Activated CD8-positive, alpha-beta memory T cell treated with anti-CD3 and anti-CD28 coated beads for 36 hours (primary cell): ENCODE data around the gene TEX2. TPM values are rescaled to one million over a fixed set of nuclear protein-coding genes. Genes with fewer than 3 reads are reported as not detected.

Source experiments
- CTCF ChIA-PET: fragments of 350-600 bp; sonication (Branson Sonifier 250); formaldehyde crosslinking; loops from one replicate; lab custom pipeline; 2021; ENCODE audit warnings: antibody characterized with exemption; lab: Charles Lee
- POLR2A ChIA-PET: fragments of 350-600 bp; sonication (Branson Sonifier 250); formaldehyde crosslinking; loops from one replicate; lab custom pipeline; 2021; ENCODE audit warnings: antibody characterized with exemption; lab: Charles Lee
- total RNA-seq, 2 experiments: library from RNA; stranded (reverse); gene quantifications; one replicate each; pipeline ENCODE4 v1.2.3, GENCODE V29; 2021

TEX2 gene
- total RNA-seq, 2 experiments from 2014 or later = 22.6 to 23.9 TPM

DNA sequence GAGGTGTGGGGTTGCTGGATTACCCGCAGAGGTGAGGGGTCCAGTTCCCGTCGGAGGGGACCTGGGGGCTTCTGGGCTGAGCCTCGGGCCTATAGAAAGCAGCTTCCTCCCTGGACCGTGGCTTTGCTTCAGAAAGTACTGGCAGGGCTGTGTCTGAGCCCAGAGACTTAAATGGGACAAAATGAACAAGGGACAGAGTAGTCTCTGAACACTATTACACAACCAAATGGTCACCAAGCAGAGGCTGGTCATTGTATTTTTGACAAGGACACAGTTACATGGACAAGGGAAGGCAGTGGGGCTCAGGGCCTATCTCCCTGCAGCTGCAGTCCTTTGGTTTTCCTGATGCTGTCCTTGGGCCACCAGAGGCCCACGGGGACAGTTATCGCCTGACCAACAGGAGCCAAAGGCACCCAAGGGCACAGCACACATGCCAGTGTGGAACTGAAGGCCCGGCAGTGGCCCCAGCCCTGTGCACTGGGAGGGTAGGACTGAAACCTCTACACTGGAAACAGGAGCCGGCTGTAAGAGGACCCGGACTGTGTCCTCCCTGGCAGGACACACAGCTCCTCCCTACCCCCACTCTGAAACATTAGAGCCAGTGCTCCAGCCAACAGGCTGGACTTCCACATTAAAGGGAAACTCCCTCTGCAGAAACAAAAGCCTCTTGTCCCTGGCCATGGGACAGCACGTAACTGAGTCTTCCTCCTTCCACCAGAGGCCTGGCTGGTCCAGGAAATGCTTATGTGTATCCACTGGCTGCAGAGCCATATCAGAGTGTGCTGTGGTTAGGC, 107.1 kb downstream of the TEX2 start:
- ChIA-PET CTCF (no interaction called here), POLR2A (no interaction called here)

DNA sequence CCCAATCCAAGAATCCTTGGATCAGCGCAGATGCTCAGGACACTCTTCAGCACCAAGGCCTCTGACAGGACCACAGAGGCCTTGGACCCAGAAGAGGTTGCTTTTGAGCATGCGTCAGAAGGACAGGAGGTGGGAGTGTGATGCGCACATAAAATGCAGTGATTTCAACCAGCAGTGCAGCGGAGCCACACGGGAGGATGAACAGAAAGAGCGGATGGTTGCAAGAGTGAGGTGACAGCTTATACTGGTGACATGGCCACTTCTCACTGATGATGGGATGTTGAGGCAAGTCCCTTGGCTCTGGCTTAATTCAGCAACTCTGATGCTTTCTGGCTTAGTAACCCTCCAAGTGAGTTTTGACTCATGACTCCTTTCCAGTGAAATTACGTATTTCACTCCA, 107.9 kb downstream of the TEX2 start:
- POLR2A ChIA-PET = interaction anchor here (0.6 kb wide), 2 partner anchors 10 to 128 kb away, joined by 5 to 11 read pairs; no protein-coding TSS in a partner anchor

DNA sequence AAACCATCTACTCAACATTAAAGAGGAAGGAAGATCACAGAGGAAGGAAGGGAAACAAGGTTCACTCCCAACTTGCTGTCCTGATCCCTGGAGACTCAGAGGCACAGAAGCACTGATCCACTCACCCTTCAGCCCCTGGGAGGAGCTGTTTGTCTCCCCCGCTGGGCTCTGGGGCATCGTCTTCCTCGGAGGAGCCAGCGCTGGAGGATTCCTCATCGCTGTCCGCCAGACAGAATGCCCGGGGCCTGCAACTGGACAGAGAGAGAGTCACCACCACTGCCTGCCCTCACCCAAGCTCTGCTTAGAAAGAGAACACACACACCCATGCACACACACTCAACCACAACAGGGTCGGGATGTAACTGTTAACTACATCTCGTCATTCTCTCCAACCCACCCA, 108.3 kb downstream of the TEX2 start:
- ChIA-PET CTCF (no interaction called here), POLR2A (interaction anchor here (0.6 kb wide), 2 partner anchors 9 to 127 kb away, joined by 5 to 11 read pairs; no protein-coding TSS in a partner anchor)

More for the DNA sequence above, 107.9 kb downstream of the TEX2 start:
- CTCF ChIA-PET = no interaction called here

DNA sequence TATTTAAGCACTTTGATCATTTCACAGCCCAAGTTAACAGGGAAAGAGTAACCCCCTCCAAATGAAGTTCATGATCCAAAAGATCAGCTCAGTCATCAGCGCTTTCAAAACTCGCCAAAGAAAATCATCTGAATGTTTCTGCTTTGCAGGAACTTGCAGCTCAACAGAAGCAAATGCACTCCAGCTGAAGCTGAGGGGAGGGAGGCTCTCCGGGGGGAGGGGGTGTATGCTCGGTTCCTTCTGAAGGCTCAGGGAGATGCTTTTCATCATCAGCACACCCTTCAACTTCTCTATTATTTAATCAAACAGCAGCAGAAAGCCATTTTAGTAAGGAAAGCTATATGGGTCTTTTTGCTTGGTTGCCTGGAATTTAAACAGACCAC, 108.8 kb downstream of the TEX2 start:
- POLR2A ChIA-PET = interaction anchor here (0.6 kb wide), 1 partner anchor 127 kb away, joined by 11 read pairs; no protein-coding TSS in a partner anchor
- CTCF ChIA-PET = interaction anchor here (2.0 kb wide), 1 partner anchor 21 kb away, joined by 5 read pairs; no protein-coding TSS in a partner anchor

DNA sequence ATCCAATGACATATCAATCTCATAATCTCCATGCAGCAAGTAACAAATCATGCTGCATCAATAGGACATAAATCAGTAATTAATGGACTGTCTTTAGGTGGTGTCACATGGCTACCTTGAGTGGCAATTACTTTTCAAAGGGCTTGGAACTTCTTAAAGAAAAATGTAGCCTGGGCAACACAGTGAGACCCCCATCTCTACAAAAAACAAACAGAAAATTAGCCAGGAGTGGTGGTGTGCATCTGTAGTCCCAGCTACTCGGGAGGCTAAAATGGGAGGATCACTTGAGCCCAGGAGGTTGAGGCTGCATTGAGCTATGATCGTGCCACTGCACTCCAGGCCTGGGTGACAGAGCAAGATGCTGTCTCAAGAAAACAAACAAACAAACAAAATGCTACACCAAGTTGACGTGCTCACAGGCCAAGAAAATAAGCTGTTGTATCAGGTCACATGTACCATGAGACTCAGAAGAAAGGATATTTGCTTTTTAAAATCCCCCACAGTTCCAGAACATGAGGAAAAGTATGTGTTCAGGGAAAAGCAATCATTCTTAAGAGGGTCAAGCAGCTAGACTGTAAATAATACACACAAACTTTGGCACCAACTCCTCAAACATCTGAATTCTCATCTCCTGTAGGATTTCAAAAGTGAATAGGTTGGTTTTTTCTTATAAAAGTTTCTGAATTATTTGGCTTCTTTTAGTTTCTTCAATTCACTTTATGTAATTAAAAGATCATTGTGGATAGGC, 109.3 kb downstream of the TEX2 start:
- ChIA-PET CTCF (interaction anchor here (2.0 kb wide), 1 partner anchor 20 kb away, joined by 5 read pairs; no protein-coding TSS in a partner anchor), POLR2A (no interaction called here)

DNA sequence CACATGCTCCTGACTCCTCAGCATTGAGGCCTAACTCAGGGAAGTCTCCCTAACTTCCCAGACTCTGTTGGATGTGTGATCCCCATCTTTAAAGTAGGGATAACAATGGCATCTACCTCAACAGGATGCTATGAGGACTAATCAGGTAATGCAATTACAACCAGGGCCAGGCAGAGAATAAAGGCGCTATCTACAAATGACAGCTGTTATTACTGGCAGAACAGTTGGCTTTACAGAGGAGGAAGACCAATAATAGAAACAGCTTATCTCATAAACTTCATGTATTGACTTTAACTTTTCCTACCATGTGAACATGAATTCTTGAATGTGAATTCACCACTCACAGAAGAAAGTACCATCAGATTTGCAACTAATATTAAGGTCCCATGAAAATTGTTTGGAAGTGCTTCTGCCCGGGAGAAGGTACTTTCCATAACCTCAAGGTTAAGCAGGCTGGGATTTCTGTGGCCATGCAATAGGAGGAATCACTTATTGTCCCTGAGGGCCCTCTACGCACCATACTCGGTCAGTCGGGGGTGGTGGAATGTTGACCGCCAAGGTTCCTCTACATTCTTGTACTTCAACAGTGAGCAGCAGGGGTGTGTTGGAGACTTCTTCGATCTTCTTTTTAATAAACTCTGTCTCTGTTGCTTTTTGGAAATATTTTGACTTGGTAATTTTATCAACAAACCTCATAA, 110.5 kb downstream of the TEX2 start:
- ChIA-PET CTCF (interaction anchor here (0.7 to 2.0 kb wide), 3 partner anchors 19 to 138 kb away, joined by 3 to 6 read pairs (median 5); no protein-coding TSS in a partner anchor), POLR2A (no interaction called here)

DNA sequence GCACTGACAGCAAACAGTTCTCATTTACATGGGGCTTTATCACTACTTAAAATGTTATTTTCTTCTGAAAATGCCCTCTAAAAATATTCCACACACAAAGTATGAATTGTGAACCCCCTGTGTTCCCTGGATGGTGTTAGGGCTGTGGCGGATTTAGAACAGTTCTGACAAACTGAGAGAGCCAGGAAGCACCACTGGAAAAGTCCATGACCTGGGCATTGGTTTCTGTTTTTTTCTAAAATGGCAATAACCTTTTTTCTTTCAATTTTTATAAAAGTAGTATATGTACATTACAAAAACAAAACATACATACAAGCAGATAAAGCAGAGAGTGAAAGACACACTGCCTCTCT, 112.1 kb downstream of the TEX2 start:
- ChIA-PET POLR2A (no interaction called here), CTCF (interaction anchor here (1.1 kb wide), 1 partner anchor 27 kb away, joined by 3 read pairs; no protein-coding TSS in a partner anchor)

DNA sequence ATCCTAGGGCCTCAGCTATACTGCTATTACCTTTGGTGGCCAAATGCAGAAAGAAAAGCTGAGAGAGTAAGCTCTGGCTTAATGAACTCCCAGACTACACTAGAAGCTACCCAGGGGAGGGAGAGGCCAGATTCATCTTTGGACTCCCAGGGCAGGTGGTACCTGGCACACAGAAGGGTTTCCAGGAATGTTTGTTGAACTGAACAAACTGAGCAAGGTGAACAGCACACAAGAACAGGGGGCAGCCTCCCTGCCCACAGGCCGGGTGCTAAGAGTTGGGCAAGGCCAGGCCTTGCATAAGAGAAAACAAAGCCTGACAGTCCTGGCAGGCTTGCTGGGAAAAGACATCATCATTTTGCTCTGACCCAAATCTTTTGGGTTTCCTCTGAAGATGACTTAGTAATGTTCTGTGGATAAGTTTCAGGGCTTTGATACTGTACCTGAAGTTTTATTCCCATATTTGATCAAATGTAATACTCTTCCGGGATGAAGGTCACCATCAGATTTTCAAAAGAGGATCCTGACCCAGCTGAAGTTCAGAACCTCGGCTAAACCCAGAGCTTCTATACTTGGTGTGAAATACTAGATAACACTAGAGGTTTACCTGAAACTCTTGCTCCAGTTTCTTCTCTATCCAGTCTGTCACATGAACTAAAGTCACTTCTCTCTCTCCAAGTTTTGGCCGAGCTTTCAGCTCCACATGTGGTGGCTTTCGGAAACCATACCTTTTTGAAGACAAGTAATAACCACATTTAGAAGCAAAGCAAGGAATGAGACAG, 112.6 kb downstream of the TEX2 start:
- CTCF ChIA-PET = interaction anchor here (0.6 to 2.0 kb wide), 4 partner anchors 19 to 132 kb away, joined by 3 to 6 read pairs (median 4); no protein-coding TSS in a partner anchor
- POLR2A ChIA-PET = interaction anchor here (0.7 to 0.8 kb wide), 2 partner anchors 11 to 449 kb away, joined by 3 to 6 read pairs; no protein-coding TSS in a partner anchor

DNA sequence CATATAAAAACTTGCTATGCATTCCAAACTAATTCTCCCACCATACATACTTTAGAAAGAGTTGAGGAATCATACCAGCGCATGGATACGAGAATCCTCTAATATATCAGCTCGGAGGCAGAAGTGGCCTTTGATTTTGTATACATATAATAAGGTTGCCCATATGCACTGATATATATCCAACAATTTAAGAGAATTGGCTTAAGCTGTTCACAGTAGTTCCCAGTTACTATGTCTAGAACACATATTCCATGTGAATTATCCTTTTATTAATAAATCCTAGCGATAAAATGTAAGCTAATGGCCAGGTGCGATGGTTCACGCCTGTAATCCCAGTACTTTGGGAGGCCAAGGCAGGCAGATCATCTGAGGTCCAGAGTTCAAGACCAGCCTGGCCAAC, 113.9 kb downstream of the TEX2 start:
- ChIA-PET CTCF (interaction anchor here (0.6 to 2.0 kb wide), 8 partner anchors 15 to 493 kb away, joined by 3 to 7 read pairs (median 4); no protein-coding TSS in a partner anchor), POLR2A (no interaction called here)

DNA sequence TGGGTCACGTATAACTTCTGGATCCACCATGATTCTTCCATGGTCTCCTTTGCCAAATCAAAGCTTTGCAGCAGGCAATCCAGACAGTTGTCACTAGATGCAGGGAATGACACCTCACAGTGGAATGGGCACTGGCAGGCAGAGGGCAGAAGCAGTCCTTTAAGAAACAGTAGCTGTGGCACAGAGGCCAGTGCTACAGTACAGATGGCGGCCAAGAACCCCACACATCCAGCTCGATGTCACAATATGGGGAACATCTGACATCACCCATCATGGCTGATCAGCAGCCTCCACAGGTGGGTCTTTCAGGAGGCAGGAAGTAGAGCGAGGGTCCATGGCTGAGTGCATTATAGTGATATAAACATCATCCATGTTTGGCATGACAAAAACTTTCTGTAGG, 114.4 kb downstream of the TEX2 start:
- CTCF ChIA-PET = interaction anchor here (0.6 to 2.0 kb wide), 9 partner anchors 15 to 493 kb away, joined by 3 to 7 read pairs (median 4); no protein-coding TSS in a partner anchor
- POLR2A ChIA-PET = no interaction called here

DNA sequence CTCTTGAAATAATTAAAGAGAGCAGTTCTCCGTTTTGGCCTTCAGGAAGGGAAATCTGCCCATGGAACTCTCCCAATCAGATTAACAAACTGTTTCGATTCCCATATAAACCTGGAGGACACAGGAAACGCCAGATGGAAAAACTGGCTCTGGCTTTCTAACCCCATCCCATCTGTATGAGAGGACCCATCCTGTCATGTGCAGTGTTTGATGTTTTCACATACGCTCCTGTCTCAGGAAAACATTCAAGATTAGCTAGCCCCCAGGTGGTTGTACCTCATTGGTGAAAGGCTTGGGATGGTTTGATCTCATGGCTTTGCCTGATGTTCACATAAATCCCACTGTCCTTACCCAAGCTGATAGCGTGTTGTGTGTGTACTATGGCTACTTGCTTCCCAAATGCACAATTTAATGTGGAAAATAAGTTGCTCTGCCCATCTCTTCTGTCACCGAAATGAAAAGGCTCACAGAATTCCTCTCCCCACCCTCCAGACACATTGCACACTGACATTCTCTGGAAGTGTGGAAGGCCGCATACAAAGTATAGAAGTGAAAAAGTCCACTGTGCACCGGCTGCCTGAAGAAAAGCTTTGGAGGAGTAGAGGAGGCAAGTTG, 114.9 kb downstream of the TEX2 start:
- CTCF ChIA-PET = interaction anchor here (0.7 to 2.0 kb wide), 7 partner anchors 17 to 246 kb away, joined by 3 to 7 read pairs (median 4); no protein-coding TSS in a partner anchor
- POLR2A ChIA-PET = interaction anchor here (0.9 kb wide), 1 partner anchor 450 kb away, joined by 3 read pairs; no protein-coding TSS in a partner anchor

DNA sequence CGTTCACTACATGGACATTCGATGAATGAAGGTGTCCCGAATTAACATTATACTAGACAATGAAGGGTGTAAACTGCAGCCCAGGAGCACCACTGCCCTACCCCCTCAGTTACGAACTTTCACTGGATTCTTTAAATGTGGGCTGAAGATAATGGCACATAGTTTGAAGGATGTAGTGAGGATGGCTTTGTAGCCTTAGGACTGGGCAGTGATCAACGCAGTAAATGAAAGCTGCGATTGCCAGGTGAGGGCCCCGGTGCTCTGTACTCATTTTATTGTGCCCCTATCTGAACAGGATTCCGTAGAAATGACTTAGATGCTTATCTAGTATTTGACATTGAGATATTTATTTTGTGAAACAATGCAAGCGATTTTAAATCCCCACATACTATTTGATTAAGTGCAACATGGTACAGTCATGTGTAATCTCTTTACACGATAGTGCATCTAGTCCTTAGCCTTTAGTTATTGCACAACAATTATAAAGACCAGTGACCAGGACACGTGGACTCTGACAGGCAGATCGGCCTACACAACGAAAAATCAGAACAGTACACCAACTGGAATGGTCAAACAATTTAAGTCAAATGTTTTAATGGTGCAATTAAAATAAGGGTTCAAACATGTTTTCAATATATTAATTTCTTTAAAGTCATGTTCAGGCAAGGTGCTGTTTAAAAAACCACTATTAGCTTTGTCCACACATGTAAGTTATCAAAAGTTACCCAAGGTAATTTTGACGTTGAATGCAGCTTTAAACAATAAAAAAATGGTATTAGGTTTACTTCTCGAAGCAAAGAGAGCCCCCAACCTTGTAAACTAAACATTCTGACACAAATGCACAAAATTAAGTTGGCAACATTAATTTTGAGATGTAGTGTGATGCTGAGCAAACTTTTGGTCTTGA, 115.7 kb downstream of the TEX2 start:
- POLR2A ChIA-PET = interaction anchor here (0.6 to 2.9 kb wide), 6 partner anchors 14 to 449 kb away, joined by 3 to 27 read pairs (median 6); partner anchors contain the start of gene ERN1

DNA sequence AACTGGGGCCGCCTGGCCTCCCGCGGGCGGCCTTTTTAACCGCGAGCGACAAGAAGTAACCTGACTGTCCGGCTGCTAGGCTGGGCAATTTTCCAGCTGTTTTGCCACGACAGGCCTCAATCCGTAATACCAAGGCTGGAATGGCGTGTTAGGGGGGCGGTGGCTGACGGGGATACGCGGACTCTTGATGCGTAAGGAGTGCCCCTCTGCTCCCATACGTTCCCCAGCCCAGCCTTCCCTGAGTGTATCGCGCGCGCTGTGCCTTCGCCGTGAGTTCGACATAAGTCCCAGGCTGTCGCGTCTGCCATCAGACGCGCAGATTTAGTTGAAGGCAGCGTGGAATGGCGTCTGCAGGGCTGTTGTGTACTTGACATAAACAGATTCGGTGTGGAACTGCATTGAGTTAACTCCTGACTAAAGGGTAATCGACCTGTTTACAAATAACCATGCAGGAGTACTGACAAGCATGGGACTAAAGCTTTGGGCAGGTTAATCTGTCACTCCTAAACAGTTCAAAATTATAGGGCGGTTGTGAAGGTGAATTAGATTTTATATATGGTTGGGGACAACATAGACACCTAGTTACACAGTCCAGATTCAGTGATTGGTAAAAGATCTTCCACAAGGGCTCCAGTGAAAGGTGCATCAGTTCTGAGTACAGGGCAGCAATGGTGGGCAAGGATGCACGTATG, 116.5 kb downstream of the TEX2 start:
- ChIA-PET POLR2A (interaction anchor here (0.5 to 2.9 kb wide), 13 partner anchors 13 to 307 kb away, joined by 3 to 27 read pairs (median 7); partner anchors contain the start of genes ERN1, ICAM2 and TEX2), CTCF (interaction anchor here (0.7 to 3.6 kb wide), 10 partner anchors 13 to 200 kb away, joined by 3 to 20 read pairs (median 4); partner anchors contain the start of gene TEX2)

More for the DNA sequence above, 115.7 kb downstream of the TEX2 start:
- CTCF ChIA-PET = interaction anchor here (0.7 to 3.6 kb wide), 6 partner anchors 14 to 245 kb away, joined by 3 to 20 read pairs (median 4); no protein-coding TSS in a partner anchor

DNA sequence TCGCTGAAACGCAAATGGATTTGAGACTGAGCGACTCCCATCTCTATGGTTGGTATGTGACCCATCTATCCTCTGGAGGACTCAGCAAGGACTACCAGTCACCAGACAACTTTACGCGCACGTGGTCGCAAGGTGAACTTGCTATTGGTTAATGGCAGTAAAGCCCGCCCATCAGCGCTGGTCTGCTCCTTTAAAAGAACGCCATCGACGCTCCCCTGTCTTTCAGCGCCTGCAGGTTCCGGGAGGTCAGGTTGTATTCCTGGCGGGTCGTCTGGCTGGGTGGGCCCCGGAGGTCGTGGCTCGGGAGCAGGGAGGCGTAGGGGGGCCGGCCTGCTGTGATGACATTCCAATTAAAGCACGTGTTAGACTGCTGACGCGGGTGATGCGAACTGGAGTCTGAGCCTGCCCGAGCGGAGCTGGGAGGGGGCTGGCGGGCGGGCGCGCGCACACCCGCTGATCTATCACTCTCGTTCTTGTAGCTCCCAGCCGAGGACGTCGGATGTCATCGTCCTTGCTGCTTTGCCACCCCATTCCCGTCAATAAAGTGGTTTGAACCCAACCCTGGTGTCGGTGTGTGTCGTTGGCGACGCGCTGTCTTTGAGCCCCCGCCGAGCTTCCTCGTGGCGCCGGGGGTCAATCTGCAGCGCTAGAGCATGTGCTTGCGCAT, 117.2 kb downstream of the TEX2 start:
- ChIA-PET CTCF (interaction anchor here (0.8 to 3.6 kb wide), 7 partner anchors 12 to 146 kb away, joined by 3 to 20 read pairs (median 4); partner anchors contain the start of gene TEX2), POLR2A (interaction anchor here (0.5 to 2.9 kb wide), 15 partner anchors 9 to 307 kb away, joined by 3 to 27 read pairs (median 5); partner anchors contain the start of genes ERN1, ICAM2 and TEX2)

DNA sequence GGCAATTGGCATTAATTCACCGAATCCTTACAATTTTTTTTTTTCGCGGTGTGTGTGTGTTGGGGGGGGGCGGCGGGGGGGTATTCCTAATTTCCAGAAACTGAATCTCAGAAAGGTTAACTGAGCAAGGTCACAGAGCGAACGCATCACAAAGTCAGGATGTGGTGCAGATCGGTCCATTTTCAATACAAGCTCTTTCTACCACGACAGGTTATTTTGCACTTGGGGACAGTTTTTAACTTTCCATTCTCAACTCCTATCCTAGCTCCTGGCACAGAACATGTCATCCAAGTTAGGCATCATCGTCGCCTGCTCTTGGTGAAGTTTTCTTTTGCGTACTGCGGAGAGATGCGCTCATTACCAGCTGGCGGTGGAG, 117.7 kb downstream of the TEX2 start:
- POLR2A ChIA-PET = interaction anchor here (0.6 to 2.9 kb wide), 13 partner anchors 9 to 297 kb away, joined by 3 to 27 read pairs (median 7); partner anchors contain the start of genes ERN1, ICAM2 and TEX2
- CTCF ChIA-PET = interaction anchor here (1.0 to 3.6 kb wide), 5 partner anchors 12 to 120 kb away, joined by 3 to 20 read pairs (median 4); no protein-coding TSS in a partner anchor
